ENCODE results near the gene RIC8B. TPM values are rescaled to one million over a fixed set of nuclear protein-coding genes. Genes with fewer than 3 reads are reported as not detected.
"Not testable (repeated sequence)": the region's sequence is repeated elsewhere in the genome, so short reads cannot be mapped to it uniquely, and the experiment has no call there.

Gene RIC8B, protein sequence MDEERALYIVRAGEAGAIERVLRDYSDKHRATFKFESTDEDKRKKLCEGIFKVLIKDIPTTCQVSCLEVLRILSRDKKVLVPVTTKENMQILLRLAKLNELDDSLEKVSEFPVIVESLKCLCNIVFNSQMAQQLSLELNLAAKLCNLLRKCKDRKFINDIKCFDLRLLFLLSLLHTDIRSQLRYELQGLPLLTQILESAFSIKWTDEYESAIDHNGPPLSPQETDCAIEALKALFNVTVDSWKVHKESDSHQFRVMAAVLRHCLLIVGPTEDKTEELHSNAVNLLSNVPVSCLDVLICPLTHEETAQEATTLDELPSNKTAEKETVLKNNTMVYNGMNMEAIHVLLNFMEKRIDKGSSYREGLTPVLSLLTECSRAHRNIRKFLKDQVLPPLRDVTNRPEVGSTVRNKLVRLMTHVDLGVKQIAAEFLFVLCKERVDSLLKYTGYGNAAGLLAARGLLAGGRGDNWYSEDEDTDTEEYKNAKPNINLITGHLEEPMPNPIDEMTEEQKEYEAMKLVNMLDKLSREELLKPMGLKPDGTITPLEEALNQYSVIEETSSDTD
- total RNA-seq, result 16.7 TPM
- long read RNA-seq, full-length matches to known transcripts, result 18 of 26 reads
- long read RNA-seq, partial matches to known transcripts, result 3 of 26 reads
- long read RNA-seq, other reads (novel, unspliced or antisense), result 5 of 26 reads

DNA sequence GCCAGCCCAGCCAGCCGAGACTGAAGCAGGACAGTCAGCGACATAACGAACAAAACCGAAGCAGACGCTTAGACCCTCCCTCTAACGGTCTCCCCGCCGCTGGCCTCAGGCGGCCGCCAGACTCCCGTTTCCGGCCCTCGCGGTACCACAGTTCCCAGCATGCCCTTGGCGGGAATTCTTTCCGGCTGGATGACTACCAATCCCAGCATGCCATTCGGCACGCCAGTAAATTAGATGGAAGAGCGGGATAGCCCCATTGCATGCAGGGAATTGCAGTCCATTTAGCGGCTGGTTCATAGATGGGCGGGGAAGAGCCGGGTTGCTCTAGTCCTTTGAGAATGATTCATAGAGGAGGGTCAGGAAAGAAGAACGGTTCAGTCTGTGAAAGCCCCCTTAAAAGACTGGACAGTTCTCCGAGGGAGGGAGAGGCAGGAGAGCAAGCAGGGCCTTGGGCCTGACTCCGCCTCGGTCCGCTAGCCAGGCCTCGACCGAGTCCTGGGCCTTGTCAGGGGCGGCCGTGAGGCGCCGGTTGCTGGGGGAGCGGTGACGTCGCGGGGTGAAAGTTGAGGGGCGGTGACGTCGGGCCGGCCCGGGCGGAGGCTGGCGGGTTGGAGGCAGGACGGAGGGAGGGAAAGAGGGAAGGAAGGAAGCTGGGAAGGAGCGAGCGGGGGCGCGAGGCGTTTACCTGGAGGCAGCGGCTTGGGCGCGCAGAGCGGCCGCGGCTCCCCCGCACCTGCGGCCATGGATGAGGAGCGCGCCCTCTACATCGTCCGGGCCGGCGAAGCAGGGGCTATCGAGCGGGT, at the start of gene RIC8B:
RIC8B (plus strand) TSS at position 678 of the 803 bp plus-strand sequence; CDS start at position 742, 64 bp downstream.
- peaks cover 15% of the 10 kb centered on the region for H3K4me1 ChIP-seq
- peak within 1 kb of the TSS; percentile 84 for H3K4me3 ChIP-seq
- ATAC-seq (peak; percentile 97 to 98), DNase-seq (peak; percentile 94)
- no peaks in the 10 kb centered on the region for H3K9me3 ChIP-seq
- peak within 1 kb of the TSS; percentile 95 for H3K27ac ChIP-seq
- no peaks in the 10 kb centered on the region for H3K36me3 ChIP-seq
- intact Hi-C loops (cut with DNase I), result no loop called here
- TF ChIP-seq, protein P1, sequence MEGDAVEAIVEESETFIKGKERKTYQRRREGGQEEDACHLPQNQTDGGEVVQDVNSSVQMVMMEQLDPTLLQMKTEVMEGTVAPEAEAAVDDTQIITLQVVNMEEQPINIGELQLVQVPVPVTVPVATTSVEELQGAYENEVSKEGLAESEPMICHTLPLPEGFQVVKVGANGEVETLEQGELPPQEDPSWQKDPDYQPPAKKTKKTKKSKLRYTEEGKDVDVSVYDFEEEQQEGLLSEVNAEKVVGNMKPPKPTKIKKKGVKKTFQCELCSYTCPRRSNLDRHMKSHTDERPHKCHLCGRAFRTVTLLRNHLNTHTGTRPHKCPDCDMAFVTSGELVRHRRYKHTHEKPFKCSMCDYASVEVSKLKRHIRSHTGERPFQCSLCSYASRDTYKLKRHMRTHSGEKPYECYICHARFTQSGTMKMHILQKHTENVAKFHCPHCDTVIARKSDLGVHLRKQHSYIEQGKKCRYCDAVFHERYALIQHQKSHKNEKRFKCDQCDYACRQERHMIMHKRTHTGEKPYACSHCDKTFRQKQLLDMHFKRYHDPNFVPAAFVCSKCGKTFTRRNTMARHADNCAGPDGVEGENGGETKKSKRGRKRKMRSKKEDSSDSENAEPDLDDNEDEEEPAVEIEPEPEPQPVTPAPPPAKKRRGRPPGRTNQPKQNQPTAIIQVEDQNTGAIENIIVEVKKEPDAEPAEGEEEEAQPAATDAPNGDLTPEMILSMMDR (IDR thresholded peaks at IDR 0.05), result no peak
- H3K27me3 ChIP-seq (ENCODE audit: low read depth), result no peaks in the 10 kb centered on the region

DNA sequence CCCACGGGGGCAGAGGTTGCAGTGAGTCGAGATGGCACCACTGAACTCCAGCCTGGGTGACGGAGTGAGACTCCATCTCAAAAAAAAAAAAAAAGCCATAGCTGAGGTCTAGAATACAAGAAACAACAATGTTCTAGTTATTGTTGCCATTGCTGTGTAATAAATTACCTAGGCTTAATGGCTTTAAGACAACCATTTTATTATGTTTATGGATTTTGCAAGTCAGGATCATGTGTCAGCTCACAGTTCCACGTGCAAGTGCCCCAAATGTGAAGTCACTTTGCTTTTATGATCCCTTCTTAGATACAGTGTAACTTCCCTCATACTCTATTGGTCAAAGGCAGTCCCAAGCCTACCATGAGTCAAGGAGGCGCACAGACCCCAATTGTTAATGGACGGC, 49.5 kb upstream of the RIC8B start:
- Histone ChIP-seq H3K9me3 (no peaks in the 10 kb centered on the region), H3K4me1 (no peaks in the 10 kb centered on the region), H3K4me3 (no peak overlapping the region), H3K27me3 (ENCODE audit: low read depth) (no peaks in the 10 kb centered on the region), H3K36me3 (no peaks in the 10 kb centered on the region), H3K27ac (no peak overlapping the region)
- intact Hi-C loops (cut with DNase I), result no loop called here
- ATAC-seq (no peak), DNase-seq (no peak)
- TF ChIP-seq, protein P1 (IDR thresholded peaks at IDR 0.05), result no peak

DNA sequence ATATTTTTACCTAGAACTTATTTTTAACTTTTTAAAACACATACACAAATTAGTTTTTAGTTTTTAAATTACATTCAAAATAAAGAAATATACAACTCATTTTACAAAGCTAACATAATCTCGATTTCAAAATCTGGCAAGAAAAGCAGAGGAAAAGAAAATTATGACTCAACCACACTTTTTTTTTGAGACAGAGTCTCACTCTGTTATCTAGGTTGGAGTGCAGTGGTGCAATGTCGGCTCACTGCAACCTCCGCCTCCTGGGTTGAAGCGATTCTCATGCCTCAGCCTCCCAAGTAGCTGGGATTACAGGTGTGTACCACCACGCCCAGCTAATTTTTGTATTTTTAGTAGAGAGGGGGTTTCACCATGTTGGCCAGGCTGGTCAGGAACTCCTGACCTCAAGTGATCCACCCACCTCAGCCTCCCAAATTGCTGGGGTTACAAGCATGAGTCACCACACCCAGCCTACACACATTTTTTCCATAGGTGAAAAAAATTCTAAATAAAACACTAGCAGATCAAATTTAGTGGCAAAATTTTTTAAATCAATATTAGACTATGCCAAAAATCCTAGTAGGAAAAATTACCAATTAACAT, 47.8 kb upstream of the RIC8B start:
- intact Hi-C loops (cut with DNase I); H3K36me3 ChIP-seq: not testable (repeated sequence)

DNA sequence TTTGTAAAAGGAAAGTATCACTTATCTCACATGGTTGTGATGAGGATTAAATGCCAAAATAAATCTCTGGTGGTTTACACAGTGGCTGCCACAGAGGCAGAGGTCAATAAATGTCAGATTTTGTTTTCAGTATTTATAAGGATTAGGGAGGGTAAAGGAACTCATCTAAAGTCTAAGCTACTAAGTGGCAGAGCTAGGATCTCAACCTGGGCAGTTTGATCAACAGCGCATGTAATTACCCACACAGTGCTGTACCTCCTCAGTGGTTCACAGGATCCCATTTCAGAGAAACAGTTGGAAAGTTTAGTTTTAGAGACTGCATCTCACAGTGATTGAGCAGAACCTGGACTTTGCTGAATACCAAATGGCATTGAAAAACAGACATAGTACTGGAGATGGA, 44.9 kb upstream of the RIC8B start:
- Histone ChIP-seq H3K27ac (no peak overlapping the region), H3K4me1 (no peaks in the 10 kb centered on the region), H3K27me3 (ENCODE audit: low read depth) (no peaks in the 10 kb centered on the region), H3K9me3 (no peaks in the 10 kb centered on the region), H3K36me3 (no peaks in the 10 kb centered on the region), H3K4me3 (no peak overlapping the region)
- TF ChIP-seq, protein P1 (IDR thresholded peaks at IDR 0.05), result no peak
- no peak for DNase-seq
- intact Hi-C loops (cut with DNase I), result no loop called here
- ATAC-seq, result no peak

More for the DNA sequence above, 47.8 kb upstream of the RIC8B start:
- not testable (repeated sequence) for H3K27ac ChIP-seq; H3K9me3 ChIP-seq; DNase-seq; H3K4me3 ChIP-seq; H3K27me3 ChIP-seq (ENCODE audit: low read depth); ATAC-seq; H3K4me1 ChIP-seq

DNA sequence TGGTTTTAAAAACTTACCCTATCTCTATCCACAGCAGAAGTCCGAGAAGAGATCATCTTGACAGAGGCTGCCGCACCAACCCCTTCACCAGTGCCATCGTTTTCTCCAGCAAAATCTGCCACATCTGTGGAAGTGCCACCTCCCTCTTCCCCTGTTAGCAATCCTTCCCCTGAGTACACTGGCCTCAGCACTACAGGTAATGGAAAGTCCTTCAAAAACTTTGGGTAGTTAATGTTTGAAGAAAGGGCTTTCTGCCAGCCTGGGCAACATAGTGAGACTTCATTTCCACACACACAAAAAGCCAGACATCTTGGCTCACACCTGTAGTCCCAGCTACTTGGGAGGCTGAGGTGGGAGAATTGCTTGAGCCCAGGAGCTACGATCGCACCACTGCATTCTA, 41.6 kb upstream of the RIC8B start:
- TF ChIP-seq, protein P1 (IDR thresholded peaks at IDR 0.05), result no peak
- H3K4me3 ChIP-seq, result no peak overlapping the region
- H3K4me1 ChIP-seq, result no peaks in the 10 kb centered on the region
- H3K27me3 ChIP-seq (ENCODE audit: low read depth), result no peaks in the 10 kb centered on the region
- no peaks in the 10 kb centered on the region for H3K36me3 ChIP-seq
- H3K27ac ChIP-seq, result no peak overlapping the region
- DNase-seq (no peak), ATAC-seq (peak; percentile 54 to 66)
- intact Hi-C loops (cut with DNase I), result no loop called here
- no peaks in the 10 kb centered on the region for H3K9me3 ChIP-seq
